GM18519 (cell line): ENCODE data around the gene SLC35B2.
A peak's percentile ranks its signal among the peaks of the same experiment; 100 is the strongest.

Experiments
- ATAC-seq: cut with Tn5 transposase; IDR thresholded peaks from one replicate; pipeline ENCODE4 v1.9.1; 2021; ENCODE audit warnings: mild to moderate bottlenecking, moderate library complexity; ENCODE audit not compliant: unreplicated experiment, low FRiP score

The SLC35B2 gene

GRCh38 chr6:44257025-44257752 lies at the start of gene SLC35B2:
Gene SLC35B2 (minus strand): TSS chr6:44257528. CDS start chr6:44257410, 118 bp downstream.
- ATAC-seq = peak; percentile 30

- no peak for ATAC-seq
These were observed 49.4 kb upstream of the SLC35B2 start for GRCh38 chr6:44306710-44307109.

GRCh38 chr6:44305200-44305725 lies 47.9 kb upstream of the SLC35B2 start:
- ATAC-seq = no peak

- ATAC-seq = no peak
These were observed 47.2 kb upstream of the SLC35B2 start for GRCh38 chr6:44304282-44305199.

- no peak for ATAC-seq
These were observed 46.5 kb upstream of the SLC35B2 start for GRCh38 chr6:44303842-44304241.

GRCh38 chr6:44302856-44303255 lies 45.5 kb upstream of the SLC35B2 start:
- no peak for ATAC-seq

GRCh38 chr6:44301782-44302564 lies 44.6 kb upstream of the SLC35B2 start:
- ATAC-seq = no peak

- ATAC-seq = no peak
These were observed 43.8 kb upstream of the SLC35B2 start for GRCh38 chr6:44301106-44301505.

- ATAC-seq = no peak
These were observed 43.0 kb upstream of the SLC35B2 start for GRCh38 chr6:44300292-44300823.

GRCh38 chr6:44298864-44299263 lies 41.5 kb upstream of the SLC35B2 start:
- no peak for ATAC-seq

GRCh38 chr6:44298055-44298803 lies 40.9 kb upstream of the SLC35B2 start:
- no peak for ATAC-seq

- no peak for ATAC-seq
These were observed 40.0 kb upstream of the SLC35B2 start for GRCh38 chr6:44297063-44298038.

GRCh38 chr6:44294832-44295791 lies 37.8 kb upstream of the SLC35B2 start:
- ATAC-seq = no peak

- ATAC-seq = no peak
These were observed 35.5 kb upstream of the SLC35B2 start for GRCh38 chr6:44292661-44293365.

- ATAC-seq = no peak
These were observed 34.5 kb upstream of the SLC35B2 start for GRCh38 chr6:44291841-44292240.

- ATAC-seq = no peak
These were observed 32.5 kb upstream of the SLC35B2 start for GRCh38 chr6:44289726-44290260.
